Prostate gland (tissue), 2 donors: ENCODE measurements around the gene PLEKHF1. TPM values are rescaled to one million over a fixed set of nuclear protein-coding genes. Genes with fewer than 3 reads are reported as not detected.

Experiments used
- DNase-seq: peaks from one replicate; pipeline ENCODE4 v3.0.0-alpha.2; 2019; ENCODE audit warnings: low spot score
- H3K27ac ChIP-seq, 2 donors: fragments of 200-600 bp; sonication (generic); 2 replicates each; pipeline ENCODE4 v1.5.1; 2017 to 2019
- H3K27me3 ChIP-seq: fragments of 200-600 bp; sonication (generic); replicated peaks from 2 replicates; pipeline ENCODE4 v1.5.1; 2019; ENCODE audit not compliant: insufficient read depth
- H3K36me3 ChIP-seq, 2 donors: fragments of 200-600 bp; sonication (generic); 1 replicate in 1 of 2; 2 replicates in 1 of 2; pipeline versions ENCODE4 v1.5.1 to v1.8.1; 2017 to 2019
- H3K4me1 ChIP-seq: fragments of 200-600 bp; sonication (generic); replicated peaks from 2 replicates; pipeline ENCODE4 v1.5.1; 2019
- H3K4me3 ChIP-seq, 2 donors: fragments of 200-600 bp; sonication (generic); 2 replicates each; pipeline ENCODE4 v1.5.1; 2017 to 2019
- H3K9me3 ChIP-seq: fragments of 200-600 bp; sonication (generic); 2 replicates; pipeline ENCODE4 v1.5.1; 2017
- POLR2A ChIP-seq: fragments of 450-650 bp; IDR thresholded peaks from one replicate; pipeline ENCODE4 v1.6.1; 2016; ENCODE audit warnings: antibody characterized with exemption, mild to moderate bottlenecking
- POLR2AphosphoS5 ChIP-seq: sonication (generic); formaldehyde crosslinking; IDR thresholded peaks from one replicate; pipeline ENCODE4 v1.6.1; 2017; ENCODE audit warnings: antibody characterized with exemption
- WGBS: methylation state at CpG from one replicate; pipeline ENCODE4 v1.1.5; 2018; 5-methylcytosine and 5-hydroxymethylcytosine counted together
- intact Hi-C: fragments of 100-400 bp; cut with DNase I; formaldehyde crosslinking; loops from one replicate; pipeline ENCODE4 v1.14.2; 2022
- total RNA-seq, 2 donors: library from RNA; depleted of rRNA; stranded (reverse); fragments of >200 nt; gene quantifications; one replicate each; pipeline ENCODE4 v1.1.0, GENCODE V29; 2016
- TF ChIP-seq, protein P1 (sequence below), 4 experiments: fragments of 200-600 bp in 2 of 4; fragments of 450-650 bp in 2 of 4; sonication (generic) in 2 of 4; IDR thresholded peaks; 1 replicate in 3 of 4; 2 replicates in 1 of 4; pipeline ENCODE4 v1.5.1; 2016 to 2019; ENCODE audit warnings: antibody characterized with exemption in 4 of 4, mild to moderate bottlenecking in 2 of 4, moderate library complexity in 2 of 4

The PLEKHF1 gene
- total RNA-seq, 2 donors from 2014 or later = 64.3 to 64.4 TPM

DNA sequence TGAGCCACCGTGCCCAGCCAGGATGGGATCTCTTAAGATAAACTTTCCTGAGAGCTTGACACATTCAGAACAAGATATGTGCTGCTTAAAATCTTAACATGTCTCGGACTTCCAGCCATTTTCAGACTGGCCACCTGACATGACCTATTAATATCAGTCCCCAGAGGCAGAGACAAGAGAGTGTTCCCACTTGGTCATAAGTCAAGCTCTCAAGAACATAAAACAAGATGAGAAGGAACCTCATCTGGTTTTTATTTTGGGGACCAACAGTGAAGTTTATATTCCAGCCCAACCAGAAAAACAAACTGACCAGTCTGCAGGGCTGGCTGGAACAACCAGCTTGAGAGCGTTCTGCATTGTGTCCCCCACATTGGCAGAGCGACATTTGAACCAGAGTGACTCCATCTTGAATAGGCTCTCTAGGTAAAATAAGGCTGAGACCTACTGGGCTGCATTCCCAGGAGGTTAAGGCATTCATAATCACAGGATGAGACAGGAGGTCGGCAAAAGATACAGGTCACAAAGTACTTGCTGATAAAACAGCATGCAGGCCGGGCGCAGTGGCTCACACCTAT is 21.8 kb upstream of the PLEKHF1 start:
- Histone ChIP-seq H3K27ac (no peak overlapping the region), H3K36me3 (no peaks in the 10 kb centered on the region), H3K4me3 (no peak overlapping the region), H3K9me3 (no peaks in the 10 kb centered on the region), H3K27me3 (no peaks in the 10 kb centered on the region), H3K4me1 (no peaks in the 10 kb centered on the region)
- no peak for DNase-seq
- TF ChIP-seq POLR2AphosphoS5 = no peak
- TF ChIP-seq, protein P1, sequence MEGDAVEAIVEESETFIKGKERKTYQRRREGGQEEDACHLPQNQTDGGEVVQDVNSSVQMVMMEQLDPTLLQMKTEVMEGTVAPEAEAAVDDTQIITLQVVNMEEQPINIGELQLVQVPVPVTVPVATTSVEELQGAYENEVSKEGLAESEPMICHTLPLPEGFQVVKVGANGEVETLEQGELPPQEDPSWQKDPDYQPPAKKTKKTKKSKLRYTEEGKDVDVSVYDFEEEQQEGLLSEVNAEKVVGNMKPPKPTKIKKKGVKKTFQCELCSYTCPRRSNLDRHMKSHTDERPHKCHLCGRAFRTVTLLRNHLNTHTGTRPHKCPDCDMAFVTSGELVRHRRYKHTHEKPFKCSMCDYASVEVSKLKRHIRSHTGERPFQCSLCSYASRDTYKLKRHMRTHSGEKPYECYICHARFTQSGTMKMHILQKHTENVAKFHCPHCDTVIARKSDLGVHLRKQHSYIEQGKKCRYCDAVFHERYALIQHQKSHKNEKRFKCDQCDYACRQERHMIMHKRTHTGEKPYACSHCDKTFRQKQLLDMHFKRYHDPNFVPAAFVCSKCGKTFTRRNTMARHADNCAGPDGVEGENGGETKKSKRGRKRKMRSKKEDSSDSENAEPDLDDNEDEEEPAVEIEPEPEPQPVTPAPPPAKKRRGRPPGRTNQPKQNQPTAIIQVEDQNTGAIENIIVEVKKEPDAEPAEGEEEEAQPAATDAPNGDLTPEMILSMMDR (IDR thresholded peaks at IDR 0.05) = no peak
- TF ChIP-seq POLR2A = no peak
- WGBS = 84% methylated on average over 7 of the region's 7 CpGs
- intact Hi-C loops = no loop called here

DNA sequence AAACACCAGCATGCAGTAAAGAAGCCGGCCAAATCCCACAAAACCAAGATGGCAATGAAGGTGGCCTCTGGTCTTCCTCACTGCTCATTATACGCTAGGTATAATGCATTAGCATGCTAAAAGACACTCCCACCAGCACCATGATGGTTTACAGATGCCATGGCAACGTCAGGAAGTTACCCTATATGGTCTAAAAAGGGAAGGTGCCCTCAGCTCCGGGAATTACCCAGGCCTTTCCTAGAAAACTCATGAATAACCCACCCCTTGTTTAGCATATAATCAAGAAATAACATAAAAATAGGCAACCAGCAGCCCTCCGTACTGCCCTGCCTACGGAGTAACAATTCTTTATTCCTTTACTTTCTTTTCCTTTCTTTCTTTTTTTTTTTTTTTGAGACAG is 21.1 kb upstream of the PLEKHF1 start:
- no peaks in the 10 kb centered on the region for H3K9me3 ChIP-seq
- no peaks in the 10 kb centered on the region for H3K36me3 ChIP-seq
- WGBS = 88% methylated on average over 6 of the region's 6 CpGs
- intact Hi-C loops = no loop called here
- DNase-seq = no peak
- TF ChIP-seq POLR2AphosphoS5 (no peak), POLR2A (no peak)
- TF ChIP-seq, protein P1 (IDR thresholded peaks at IDR 0.05) = no peak
- no peak overlapping the region for H3K4me3 ChIP-seq
- no peak overlapping the region for H3K27ac ChIP-seq
- no peaks in the 10 kb centered on the region for H3K27me3 ChIP-seq
- H3K4me1 ChIP-seq = no peaks in the 10 kb centered on the region

DNA sequence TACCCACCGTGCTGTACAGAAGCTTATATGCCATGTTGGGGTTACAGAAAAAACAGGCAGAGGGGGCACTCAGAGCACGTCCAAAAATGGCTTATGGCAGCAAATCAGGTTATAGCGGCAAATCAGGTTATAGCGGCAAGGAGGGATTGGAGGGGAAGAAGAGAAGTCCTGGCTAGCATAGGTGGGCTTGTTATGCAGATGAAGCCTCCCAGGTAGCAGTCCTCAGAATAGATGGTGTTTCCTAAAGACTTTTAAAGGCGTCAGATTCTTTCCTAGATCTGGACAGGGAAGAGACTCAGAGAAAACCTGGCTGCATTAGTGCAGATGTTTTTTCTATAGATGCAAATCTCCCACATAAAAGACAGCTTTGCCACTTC is 19.8 kb upstream of the PLEKHF1 start:
- Histone ChIP-seq H3K27me3 (no peaks in the 10 kb centered on the region), H3K36me3 (no peaks in the 10 kb centered on the region), H3K9me3 (no peaks in the 10 kb centered on the region), H3K4me1 (no peaks in the 10 kb centered on the region), H3K4me3 (no peak overlapping the region), H3K27ac (peak overlapping the region in 1 of 2 donors; percentile 5)
- WGBS = 18% methylated on average over 5 of the region's 5 CpGs
- DNase-seq = no peak
- intact Hi-C loops = no loop called here
- TF ChIP-seq, protein P1 (IDR thresholded peaks at IDR 0.05) = no peak
- TF ChIP-seq POLR2AphosphoS5 (no peak), POLR2A (no peak)

DNA sequence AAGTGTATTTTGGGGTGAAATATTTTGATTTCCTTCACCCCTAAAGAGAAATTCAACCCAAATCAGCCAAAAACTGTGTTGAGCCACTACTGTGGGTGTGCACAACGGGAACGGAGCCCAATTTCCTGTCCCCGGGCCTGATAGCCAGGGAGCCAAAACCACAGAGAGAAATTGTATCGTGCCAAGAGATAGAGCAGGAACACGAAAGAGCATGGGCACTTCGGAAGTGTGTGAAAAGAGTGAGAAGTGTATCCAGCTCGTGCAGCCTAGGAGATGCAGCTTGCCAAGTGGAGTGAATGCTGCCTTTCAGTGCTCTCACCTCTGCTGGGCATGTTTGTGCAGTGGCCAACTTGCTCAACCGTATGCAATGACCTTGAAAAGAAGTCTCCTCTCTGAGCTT is 19.4 kb upstream of the PLEKHF1 start:
- TF ChIP-seq POLR2AphosphoS5 = peak; percentile 57
- TF ChIP-seq, protein P1 (IDR thresholded peaks at IDR 0.05) = no peak
- DNase-seq = peak; percentile 44
- no peaks in the 10 kb centered on the region for H3K9me3 ChIP-seq
- no peak overlapping the region for H3K4me3 ChIP-seq
- intact Hi-C loops = no loop called here
- H3K36me3 ChIP-seq = no peaks in the 10 kb centered on the region
- no peaks in the 10 kb centered on the region for H3K27me3 ChIP-seq
- peak overlapping the region in 1 of 2 donors; percentile 5 for H3K27ac ChIP-seq
- 4% methylated on average over 8 of the region's 8 CpGs for WGBS
- no peaks in the 10 kb centered on the region for H3K4me1 ChIP-seq

DNA sequence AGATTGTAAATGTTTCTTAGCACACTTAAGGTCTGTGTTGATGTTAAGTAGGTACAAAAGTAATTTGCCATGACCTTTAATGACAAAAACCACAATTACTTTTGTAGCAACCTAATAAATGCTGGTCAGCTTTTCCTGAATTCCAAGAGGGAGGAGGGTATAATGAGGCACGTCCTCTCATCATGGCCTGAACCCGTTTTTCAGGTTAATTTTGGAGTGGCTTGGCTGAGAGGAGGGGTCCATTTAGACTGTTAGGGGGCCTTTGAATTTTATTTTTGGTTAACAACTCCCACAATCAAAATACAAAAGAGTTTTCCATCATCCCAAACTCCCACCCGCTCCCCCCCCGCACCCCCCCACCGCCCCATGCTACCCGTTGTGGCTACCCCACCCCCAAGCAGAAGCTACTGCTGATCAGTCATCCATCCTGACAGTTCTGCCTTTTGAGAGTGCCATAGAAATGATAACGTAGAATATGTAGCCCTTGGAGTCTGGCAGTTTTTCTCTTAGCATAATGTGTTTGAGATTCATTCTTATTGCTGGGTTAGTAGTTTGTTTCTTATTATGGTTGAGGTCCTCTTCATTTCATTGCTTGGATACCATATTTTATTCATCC is 14.4 kb upstream of the PLEKHF1 start:
- Histone ChIP-seq H3K4me3 (no peak overlapping the region), H3K36me3 (no peaks in the 10 kb centered on the region), H3K9me3 (no peaks in the 10 kb centered on the region), H3K4me1 (no peaks in the 10 kb centered on the region), H3K27ac (no peak overlapping the region), H3K27me3 (no peaks in the 10 kb centered on the region)
- intact Hi-C loops = no loop called here
- TF ChIP-seq, protein P1 (IDR thresholded peaks at IDR 0.05) = no peak
- no peak for TF ChIP-seq POLR2AphosphoS5
- TF ChIP-seq POLR2A = no peak
- WGBS = 51% methylated on average over 7 of the region's 7 CpGs
- DNase-seq = no peak
